ENCODE results near the gene RAB40C.

- TF ChIP-seq SP1 (IDR thresholded peaks at IDR 0.05) (no peak), FOXM1 (IDR thresholded peaks at IDR 0.05; ENCODE audit: borderline replicate concordance) (no peak)
Measured at GRCh38 chr16:549544-550263, 40.2 kb upstream of the RAB40C start.
